GM21717 (cell line): ENCODE measurements around the gene IRS1.

Experiments
- ATAC-seq: cut with Tn5 transposase; IDR thresholded peaks from one replicate; pipeline ENCODE4 v1.9.1; 2021; ENCODE audit warnings: mild to moderate bottlenecking, moderate library complexity; ENCODE audit not compliant: unreplicated experiment

IRS1 gene

DNA sequence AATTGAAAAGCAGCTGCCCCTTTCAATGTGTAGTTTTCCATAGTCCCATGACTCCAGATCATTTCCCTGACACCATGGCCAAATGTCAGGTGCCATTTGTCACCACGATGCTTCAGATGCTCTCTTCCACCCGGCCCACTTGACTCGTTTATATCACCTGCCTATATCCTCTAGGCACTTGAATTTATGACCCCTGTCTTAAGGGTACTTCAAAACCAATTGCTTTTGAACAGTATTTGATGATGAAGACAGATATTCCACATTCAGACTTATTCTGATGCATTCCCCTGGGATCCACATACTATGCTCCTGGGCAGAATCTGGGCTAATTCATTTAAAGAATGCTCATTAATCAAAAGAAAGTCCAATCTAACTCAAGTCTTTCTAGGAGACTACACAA, 19.3 kb upstream of the IRS1 start:
- no peak for ATAC-seq

DNA sequence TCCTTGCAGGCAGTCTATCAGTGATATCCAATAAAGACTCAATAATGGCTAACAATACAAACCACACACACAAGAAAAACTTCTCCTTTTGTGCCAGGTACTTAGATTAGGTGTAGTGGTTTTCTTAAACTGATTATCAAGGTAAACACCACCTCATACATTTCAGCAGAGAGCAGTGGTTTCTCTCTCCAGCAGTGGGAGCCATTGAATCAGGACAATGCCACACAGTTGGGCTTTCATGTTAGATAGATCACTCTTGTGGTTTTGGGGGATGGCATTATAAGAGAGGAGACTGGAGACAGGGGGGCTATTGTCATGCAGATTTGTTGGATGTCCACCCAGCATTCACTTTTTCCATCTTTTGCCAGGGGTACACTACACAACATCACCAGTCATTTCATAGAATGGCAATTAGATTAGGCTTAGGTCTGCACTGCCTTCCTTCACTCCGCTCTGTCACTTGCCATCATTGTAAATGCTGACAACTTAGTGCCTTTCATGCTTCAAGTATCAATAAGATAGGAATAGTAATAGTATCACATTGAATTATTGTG, 13.6 kb upstream of the IRS1 start:
- no peak for ATAC-seq

DNA sequence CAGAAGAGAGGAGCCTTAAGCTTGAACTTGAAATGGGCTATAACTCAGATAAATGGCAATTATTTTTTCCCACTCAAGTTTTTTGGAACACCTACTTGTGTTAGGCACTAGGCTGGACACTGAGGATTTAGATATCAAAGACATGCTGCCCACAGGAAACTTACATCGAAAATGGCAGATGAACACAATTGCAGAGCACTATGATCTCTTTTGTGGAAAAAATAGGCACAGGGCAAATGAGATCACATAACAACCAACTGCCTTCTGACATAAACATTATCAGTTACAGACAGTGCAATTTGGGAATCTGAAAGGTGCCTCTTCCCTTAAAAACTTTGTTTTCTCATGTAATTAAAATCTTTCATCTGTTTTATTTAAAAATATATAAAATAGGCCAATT, 3.8 kb upstream of the IRS1 start:
- ATAC-seq: no peak

DNA sequence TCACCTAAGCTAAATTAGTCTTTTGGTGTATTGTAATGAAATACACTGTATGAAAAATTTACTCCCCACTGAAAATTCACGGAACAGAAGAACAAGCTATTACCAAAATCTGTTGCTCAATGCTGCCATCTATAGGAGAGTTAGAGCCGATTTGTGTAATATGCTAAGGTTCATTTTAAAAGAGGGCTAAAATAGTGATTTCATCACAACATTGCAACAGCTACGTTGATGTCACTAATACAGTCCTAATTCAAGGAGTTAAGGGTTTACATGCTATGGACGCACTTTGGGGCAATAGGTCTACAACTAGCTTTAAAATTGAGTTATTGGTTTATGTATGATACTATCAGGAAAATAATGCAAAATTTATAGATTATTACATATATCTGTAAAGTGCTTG, 3.0 kb upstream of the IRS1 start:
- no peak for ATAC-seq

DNA sequence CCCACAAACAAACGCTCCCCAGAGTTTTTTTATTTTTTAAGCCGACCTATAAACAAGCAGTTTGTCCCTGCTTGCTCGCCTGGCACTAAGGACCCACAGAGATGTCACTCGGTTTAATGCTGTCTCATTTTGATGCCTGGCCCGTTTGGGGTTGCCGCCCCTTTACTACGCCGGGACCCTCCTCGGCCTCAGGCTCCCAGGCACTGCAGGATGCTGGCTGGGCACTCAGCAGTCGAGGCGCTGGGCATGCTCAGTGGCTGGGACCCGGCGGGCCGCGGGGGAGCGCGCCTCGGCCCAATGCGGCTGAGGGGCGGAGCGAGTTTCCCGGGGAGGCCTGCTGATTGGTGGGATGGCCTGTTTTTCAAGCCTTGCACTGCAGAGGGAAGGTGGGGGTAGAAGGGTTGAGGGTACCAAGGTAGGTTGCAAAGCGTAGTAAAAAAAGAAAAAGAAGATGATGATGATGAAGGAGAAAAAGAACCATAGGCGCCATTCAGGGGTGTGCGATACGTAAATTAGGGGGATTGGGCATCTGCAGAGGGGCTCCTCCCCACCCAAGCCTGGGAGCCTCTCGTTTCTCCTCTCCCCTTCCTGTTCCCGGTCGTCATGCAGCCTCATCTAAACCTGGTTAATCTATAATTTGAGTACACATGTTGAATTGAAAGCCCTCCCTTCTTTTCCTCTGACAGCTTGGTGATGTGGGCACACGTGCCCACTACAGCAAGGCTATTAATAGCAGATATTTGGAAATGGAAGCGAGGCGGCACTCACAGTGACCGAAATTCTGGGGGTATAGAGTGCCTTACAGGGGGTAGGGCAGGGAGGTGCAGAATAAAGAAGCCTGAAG, 1.5 kb upstream of the IRS1 start:
- peak; percentile 84 for ATAC-seq

DNA sequence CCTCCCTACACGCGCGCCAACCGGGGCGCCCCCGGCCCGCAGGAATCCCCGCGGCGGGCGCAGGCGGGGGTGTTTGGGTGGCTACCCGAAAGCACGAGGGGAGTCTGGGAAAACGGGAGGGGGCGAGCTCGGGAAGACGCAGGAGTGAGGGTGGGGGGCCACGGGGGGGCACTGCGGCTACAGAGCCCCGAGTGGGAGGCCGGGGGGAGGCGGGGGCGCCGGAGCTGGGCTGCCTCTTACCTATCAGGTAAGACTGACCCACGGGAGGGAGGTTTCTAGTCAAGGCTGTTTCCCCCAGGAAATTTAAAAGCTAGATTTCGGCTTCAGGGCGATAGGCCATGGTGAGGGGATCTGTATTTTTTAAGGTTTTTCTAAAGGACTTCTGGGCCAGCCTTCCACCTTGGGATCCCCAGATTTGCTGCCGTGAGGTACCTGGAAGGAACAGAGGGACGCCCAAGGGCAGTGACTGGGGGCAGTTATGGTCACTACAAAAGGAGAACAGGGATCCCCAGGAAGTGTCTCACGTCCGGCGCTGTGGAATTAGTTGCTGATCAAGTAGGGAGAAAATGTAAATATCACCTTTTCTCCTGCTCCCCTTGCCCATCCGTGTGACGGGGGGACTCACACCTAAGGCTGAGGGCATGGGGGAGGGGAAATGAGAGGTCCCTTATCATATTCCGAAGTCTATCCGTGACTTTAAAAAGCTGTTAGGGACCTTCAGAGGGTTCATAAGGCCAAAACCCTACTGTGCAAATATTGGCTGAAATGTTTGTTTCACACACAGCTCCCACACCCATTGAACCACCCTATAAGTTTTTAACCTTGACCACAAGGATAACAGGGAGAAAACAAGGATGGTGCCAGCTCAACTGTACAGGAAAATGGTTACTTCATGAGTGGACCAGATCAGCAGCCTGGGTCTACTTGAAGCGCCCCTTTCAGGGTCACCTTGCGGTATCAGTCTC, 638 bp upstream of the IRS1 start:
- ATAC-seq: no peak

DNA sequence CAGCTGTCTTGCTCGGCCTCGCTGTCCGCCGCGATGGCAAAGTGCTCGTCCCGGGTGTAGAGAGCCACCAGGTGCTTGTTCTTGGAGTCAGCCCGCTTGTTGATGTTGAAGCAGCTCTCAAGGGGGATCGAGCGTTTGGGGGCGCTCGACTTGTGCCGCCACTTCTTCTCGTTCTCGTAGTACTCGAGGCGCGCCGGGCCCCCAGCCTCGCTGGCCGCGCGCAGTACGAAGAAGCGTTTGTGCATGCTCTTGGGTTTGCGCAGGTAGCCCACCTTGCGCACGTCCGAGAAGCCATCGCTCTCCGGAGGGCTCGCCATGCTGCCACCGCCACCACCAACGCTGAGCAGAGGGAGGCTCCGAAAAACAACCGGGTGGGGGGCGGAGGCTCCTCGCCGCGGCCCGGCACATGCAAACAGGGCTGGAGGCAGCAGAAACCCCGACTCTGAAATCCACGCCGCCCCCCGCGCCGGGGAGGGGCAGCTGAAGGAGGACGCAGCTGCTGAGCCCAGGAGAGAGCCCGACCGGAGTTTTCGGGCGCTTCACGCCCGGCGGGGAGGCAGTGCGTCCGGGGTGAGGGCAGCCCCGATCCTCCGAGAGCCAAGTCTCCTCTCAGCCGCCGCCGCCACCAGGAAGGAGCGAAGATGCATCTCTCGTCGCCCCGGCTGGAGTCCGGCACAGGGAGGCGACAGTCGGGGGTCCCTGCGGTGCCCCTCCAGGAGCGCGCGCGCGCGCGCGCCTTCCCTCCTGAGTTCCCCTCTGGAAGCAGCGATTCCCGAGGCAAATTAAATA, 1.0 kb downstream of the IRS1 start:
- peak; percentile 24 for ATAC-seq

DNA sequence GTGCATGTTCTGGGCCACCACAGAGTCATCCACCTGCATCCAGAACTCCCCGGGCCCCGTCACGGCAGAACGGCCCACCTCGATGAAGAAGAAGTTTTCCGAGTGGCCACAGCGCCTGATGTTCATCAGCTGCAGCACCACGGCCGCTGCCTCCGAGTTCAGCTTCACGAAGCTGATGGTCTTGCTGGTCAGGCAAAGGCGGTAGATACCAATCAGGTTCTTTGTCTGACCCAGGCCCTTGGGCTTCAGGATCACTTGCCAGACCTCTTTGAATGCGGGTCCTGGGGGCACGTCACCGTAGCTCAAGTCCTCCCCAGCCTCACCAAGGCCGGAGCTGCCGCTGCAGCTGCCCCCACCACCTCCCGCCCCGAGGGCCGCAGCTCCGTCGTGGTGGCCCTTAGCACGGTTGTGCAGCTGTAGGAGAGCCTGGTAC, 1.6 kb downstream of the IRS1 start:
- no peak for ATAC-seq

DNA sequence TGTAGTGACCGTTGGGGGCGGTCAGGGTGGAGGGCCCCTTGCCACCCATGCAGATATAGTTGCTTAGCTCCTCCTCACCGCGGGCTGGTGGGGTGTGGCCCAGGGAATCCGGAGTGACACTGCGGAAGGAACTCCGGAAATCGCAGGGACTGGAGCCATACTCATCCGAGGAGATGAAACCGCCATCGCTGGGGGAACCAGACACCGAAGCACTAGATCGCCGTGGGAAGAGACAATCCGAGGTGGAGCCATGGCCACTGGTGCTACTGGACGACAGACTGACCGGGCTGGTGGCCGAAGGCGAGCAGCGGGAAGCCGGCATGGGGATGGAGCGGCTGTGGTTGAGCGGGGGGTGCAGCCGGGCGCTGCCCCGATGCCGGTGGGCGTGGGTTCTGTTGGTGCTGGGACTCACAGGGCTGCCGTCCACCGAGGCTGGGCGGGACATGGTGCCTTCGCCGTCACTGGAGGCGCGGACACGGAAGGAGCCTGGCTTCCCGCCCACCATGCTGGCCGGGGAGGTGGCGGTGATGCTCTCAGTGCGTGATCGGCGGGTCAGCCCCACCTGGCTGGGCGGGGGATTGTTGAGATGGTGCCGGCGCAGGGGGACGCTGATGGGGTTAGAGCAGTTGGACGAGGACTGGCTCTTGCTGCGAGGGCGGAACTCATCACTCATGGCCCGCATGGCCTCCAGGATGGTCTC, 2.2 kb downstream of the IRS1 start:
- ATAC-seq: no peak

DNA sequence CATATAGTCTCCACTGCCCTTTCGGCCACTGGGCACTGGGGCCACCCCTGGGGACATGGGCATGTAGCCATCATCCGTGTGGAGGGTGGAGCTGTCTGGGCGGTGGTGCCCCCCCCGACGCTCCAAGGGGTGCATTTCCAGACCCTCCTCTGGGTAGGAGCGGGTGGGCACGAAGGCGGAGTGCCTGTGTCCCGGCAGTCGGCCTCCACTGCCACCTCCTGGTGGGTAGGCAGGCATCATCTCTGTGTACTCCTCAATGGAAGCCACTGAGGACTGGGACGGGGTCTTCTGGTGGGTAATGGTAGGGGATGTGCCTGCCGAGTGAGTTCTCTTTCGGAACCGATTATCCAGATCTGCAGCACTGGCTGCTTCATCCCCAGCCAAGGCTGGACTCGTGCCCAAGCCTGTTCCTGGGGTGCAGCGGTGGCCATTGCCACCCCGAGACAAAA, 2.8 kb downstream of the IRS1 start:
- no peak for ATAC-seq

DNA sequence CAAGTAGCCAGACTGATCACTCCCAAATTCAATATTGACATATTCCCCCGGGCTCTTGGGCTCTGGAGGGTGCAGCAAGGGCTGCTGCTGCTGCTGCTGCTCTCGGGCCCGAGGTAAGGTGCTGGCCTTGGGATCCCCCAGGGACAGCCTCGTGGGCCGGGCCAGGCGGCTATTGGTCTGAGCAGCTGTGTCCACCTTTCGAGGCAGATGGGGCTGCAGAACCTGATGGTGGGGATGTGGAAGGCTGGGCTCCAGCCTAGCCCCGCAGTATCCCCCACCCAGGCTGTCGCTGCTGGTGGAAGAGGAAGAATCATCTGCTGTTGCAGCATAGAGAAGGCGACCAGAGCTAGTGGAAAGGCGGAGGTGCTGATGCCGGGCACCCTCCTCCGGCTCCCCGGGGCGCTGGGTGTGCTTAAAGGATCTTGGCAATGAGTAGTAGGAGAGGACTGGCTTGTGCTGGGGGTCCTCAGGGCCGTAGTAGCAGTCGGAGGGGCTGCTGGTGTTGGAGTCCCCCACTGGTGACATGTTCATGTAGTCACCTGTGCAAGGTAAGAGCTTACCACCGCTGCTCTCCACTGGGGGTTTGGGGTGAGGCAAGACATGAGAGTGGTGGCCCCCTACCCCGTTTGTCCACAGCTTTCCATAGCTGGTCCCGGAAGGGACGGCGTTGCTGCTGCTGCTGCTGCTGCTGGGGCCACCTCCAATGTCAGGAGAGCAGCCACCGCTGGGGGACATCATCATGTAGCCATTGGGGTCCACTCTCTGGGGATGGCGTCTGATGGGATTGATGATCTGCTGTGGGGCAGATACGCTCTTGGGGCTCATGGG, 3.4 kb downstream of the IRS1 start:
- ATAC-seq: no peak

DNA sequence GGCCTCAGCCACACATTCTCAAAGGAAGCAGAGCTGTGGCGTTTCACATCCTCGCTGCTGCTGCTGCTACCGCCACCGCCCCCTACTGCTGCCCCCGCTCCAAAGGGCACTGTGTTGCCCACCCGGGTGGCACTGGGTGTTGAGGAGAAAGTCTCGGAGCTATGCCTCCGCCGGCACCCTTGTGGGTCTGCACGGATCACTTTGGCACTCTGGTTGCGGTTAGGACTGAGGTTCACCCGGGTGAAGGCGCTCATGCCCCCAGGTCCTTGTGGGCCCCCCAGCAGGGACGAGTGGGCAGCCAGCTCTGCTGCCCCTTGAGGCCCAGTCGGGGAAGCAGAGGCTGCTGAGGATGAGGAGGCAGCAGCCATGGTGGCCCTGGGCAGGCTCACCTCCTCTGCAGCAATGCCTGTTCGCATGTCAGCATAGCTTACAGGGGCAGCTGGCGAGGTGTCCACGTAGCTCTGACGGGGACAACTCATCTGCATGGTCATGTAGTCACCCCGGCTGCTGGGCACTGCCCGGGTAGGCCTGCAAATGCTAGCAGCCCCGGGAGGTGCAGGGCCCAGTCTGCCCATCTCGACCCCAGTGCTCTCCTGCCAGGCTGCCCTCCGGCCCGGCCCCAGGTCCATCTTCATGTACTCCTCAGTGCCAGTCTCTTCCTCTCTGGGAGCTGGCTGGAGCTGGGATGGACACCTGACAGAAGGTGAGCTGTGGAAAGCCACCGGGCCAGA, 4.2 kb downstream of the IRS1 start:
- no peak for ATAC-seq

DNA sequence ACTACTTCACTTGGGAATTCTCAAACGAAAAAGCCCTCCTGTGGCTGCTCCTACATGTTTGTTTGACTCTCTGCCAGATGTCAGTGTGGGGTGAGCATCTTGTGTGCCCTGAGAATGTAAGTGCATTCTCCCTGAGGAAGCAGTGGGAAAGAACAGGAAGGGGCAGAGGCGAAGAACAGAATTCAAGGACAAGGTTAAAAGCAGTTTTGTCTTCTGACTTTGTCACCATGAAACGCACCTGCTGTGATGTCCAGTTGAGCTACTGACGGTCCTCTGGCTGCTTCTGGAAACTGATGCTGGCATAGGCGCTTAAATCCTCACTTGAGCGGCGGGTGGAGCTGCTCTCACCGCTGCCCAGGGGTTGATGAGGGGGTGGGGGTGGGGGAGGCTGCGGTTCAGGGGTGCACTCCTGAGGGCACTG, 4.9 kb downstream of the IRS1 start:
- ATAC-seq: no peak

DNA sequence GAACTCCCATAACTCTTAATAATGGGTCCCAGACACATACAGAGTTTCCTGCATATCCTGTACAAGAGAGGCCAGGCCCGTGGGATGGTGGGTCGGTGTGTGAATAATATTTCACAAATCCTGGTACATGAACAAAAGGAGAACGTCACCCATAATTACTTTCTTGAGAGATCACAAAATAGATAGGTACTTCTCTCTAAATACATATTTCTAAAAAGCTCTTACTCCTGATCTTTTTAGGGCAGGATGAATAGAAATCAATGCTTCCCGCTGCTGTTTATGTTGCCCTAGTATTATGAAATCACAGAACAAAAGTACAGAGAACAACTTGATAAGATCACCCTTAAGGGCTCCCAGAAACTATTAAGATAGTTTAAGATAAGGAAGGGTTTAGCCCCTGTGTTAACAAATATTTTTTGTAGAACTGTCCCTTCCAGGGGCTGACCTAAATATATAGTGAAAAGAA, 5.4 kb downstream of the IRS1 start:
- ATAC-seq: no peak

DNA sequence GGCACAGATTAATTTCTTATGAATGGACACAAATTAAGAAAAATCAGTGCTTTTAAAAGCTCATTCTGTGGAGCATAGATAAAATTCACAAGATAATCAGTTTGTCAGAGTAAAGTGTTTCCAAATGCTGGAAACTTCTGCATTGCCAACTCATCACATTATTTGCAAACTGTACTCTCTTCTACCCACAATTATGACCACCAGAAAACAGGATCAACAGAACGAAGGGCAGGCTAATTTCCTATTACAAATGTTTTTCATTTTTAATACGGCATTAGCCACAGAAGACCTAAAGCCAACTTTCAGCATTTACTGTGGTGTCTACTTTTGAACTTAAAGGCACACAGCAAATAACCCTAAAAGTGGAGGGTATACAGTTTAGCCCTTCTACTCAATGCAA, 6.0 kb downstream of the IRS1 start:
- ATAC-seq: no peak

DNA sequence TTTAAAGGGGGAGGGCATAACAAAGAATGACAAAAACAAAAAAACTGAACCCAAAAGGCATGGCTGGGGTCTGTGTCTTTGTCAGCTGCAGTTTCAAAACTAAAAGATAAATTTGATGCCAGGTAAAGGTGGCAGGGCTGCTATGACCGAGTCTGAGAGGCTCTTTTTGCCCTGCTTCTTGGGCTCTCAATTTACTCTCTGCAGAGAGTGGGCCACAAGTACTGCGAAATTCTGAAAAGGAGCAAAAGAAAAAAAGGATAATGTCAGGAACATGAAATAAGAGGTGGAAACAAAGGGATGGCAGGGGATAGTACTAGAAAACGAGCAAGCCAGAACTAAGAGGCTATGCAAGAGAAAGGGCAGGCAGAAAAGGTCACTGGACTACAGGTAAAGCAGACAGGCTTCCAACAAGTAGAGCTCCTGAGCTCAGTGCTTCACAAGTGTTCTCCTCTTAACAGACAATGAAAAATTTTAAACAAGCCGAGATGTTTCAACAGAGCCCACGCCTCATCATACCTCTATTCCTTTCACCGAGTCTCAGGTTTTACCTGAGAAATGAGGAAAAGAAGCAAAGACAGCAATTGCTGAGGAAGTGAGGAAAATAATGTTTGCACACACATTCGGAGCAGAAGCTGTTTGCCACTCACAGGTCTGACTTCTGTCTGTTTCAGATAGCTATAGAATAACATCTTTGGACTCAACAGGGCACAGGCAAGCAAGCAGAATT, 7.3 kb downstream of the IRS1 start:
- ATAC-seq: no peak

DNA sequence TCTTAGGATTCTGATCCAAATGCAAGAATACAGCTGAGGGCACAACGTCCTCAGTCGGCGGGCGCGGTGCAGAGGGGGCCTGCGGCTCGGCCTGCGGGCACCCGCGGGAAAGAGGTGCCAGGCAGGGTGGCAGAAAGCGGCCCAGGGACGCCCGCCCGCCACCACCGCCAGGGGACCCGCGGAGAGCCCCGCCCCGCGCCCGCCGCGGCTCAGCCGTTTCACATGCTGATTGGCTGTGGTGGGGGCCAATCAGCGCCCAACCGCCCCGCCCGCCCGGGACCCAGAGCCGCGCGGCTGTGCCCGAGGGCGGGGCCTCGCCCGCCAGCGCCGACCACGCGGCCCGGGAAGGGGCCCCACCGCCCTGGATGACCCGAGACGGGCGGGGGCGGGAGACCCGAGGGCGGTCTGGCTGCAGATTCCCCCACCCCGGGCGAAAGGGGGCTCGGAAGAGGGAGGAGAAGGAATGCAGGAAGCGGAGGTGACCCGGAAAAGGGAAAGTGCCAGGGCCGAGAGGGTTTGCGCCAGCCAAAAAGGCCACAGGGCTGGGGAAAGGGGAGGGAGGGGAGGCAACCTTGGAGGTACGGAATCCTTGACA, 8.0 kb downstream of the IRS1 start:
- peak; percentile 99 for ATAC-seq
